Endodermal cell (in vitro differentiated cells): ENCODE results near the gene AARS2. TPM values are rescaled to one million over a fixed set of nuclear protein-coding genes. Genes with fewer than 3 reads are reported as not detected.

ENCODE experiments used
- DNase-seq: peaks from one replicate; pipeline ENCODE4 v3.0.0-alpha.2; 2017
- H3K27ac ChIP-seq: 2 replicates; pipeline ENCODE4 v1.5.1; 2013; ENCODE audit warnings: mild to moderate bottlenecking, low read depth, low read length, moderate library complexity
- H3K27me3 ChIP-seq: 2 replicates; pipeline ENCODE4 v1.6.1; 2013; ENCODE audit warnings: mild to moderate bottlenecking, low read length, moderate library complexity; ENCODE audit not compliant: insufficient read depth, control insufficient read depth, poor library complexity, severe bottlenecking
- H3K36me3 ChIP-seq: 2 replicates; pipeline ENCODE4 v1.7.0; 2013; ENCODE audit warnings: mild to moderate bottlenecking, low read length, moderate library complexity; ENCODE audit not compliant: control insufficient read depth, insufficient read depth
- H3K4me1 ChIP-seq: one replicate; pipeline ENCODE4 v1.7.0; 2013; ENCODE audit warnings: low read length; ENCODE audit not compliant: control insufficient read depth, insufficient read depth
- H3K4me3 ChIP-seq: 2 replicates; pipeline ENCODE4 v1.5.1; 2013; ENCODE audit warnings: mild to moderate bottlenecking, low read length, moderate library complexity
- H3K9ac ChIP-seq: 2 replicates; pipeline ENCODE4 v1.6.1; 2013; ENCODE audit warnings: mild to moderate bottlenecking, low read length, moderate library complexity; ENCODE audit not compliant: poor library complexity, severe bottlenecking; ENCODE audit errors: extremely low read depth
- H3K9me3 ChIP-seq: 2 replicates; pipeline ENCODE4 v1.6.1; 2013; ENCODE audit warnings: mild to moderate bottlenecking, low read length, moderate library complexity; ENCODE audit not compliant: control insufficient read depth
- H3K27ac Mint-ChIP-seq: 2 replicates; pipeline ENCODE4 v1.8.0; 2020; ENCODE audit warnings: mixed read lengths
- H3K27me3 Mint-ChIP-seq: 2 replicates; pipeline ENCODE4 v1.8.0; 2021; ENCODE audit warnings: mild to moderate bottlenecking, mixed read lengths; ENCODE audit not compliant: insufficient read depth
- H3K36me3 Mint-ChIP-seq: 2 replicates; pipeline ENCODE4 v1.8.0; 2020; ENCODE audit warnings: low read depth, mixed read lengths
- H3K4me1 Mint-ChIP-seq: 2 replicates; pipeline ENCODE4 v1.8.0; 2020; ENCODE audit warnings: mixed read lengths
- H3K4me3 Mint-ChIP-seq: 2 replicates; pipeline ENCODE4 v1.8.0; 2020; ENCODE audit warnings: mild to moderate bottlenecking, moderate library complexity, mixed read lengths
- H3K9me3 Mint-ChIP-seq: 2 replicates; pipeline ENCODE4 v1.8.0; 2020; ENCODE audit warnings: mild to moderate bottlenecking, mixed read lengths
- CTCF ChIP-seq: fragments of 200-600 bp; sonication (generic); conservative IDR thresholded peaks from 2 replicates; pipeline ENCODE4 v1.5.0; 2021; ENCODE audit warnings: antibody characterized with exemption, mild to moderate bottlenecking
- WGBS, 2 experiments: methylation state at CpG; one replicate each; pipeline versions ENCODE4 v1.1.5 to v1.1.7; 2013; ENCODE audit warnings: missing lambda C conversion rate in 2 of 2, mixed read lengths in 1 of 2; ENCODE audit not compliant: insufficient coverage in 1 of 2, insufficient read length in 1 of 2; 5-methylcytosine and 5-hydroxymethylcytosine counted together
- total RNA-seq, 2 donors: library from RNA; stranded (reverse); fragmentation: NEBNext Ultra II Directional in 1 of 2; extraction: Animal tissue kit (Norgen Biotek cat#: 25700) in 1 of 2; gene quantifications; 2 replicates in 1 of 2; 3 replicates in 1 of 2; pipeline ENCODE4 v1.2.1, GENCODE V29; 2021

Gene AARS2
- total RNA-seq, 2 donors from 2014 or later, result 22.9 to 24.7 TPM

- Mint-ChIP-seq H3K9me3 (no peaks in the 10 kb centered on the region), H3K27me3 (peaks cover 30% of the 10 kb centered on the region), H3K4me3 (no peak overlapping the region), H3K4me1 (peaks cover 5% of the 10 kb centered on the region), H3K36me3 (no peaks in the 10 kb centered on the region), H3K27ac (no peak overlapping the region)
- Histone ChIP-seq H3K4me3 (no peak overlapping the region), H3K36me3 (no peaks in the 10 kb centered on the region), H3K9me3 (no peaks in the 10 kb centered on the region), H3K4me1 (peaks cover 4% of the 10 kb centered on the region), H3K9ac (no peak overlapping the region), H3K27me3 (peaks cover 4% of the 10 kb centered on the region), H3K27ac (no peak overlapping the region)
- TF ChIP-seq CTCF, result no peak
- DNase-seq, result no peak
- 78 to 79% methylated on average over 4 to 7 of the region's 7 CpGs for WGBS, 2 experiments
These were observed 26.8 kb upstream of the AARS2 start for GRCh38 chr6:44339763-44340625.

- Histone ChIP-seq H3K27me3 (peaks cover 2% of the 10 kb centered on the region), H3K4me3 (no peak overlapping the region), H3K27ac (no peak overlapping the region), H3K9me3 (no peaks in the 10 kb centered on the region), H3K36me3 (no peaks in the 10 kb centered on the region), H3K9ac (no peak overlapping the region), H3K4me1 (peaks cover 4% of the 10 kb centered on the region)
- no peaks in the 10 kb centered on the region for H3K9me3 Mint-ChIP-seq
- H3K36me3 Mint-ChIP-seq, result no peaks in the 10 kb centered on the region
- H3K4me1 Mint-ChIP-seq, result peaks cover 5% of the 10 kb centered on the region
- no peak for DNase-seq
- TF ChIP-seq CTCF, result no peak
- no peak overlapping the region for H3K27ac Mint-ChIP-seq
- WGBS, 2 experiments, result 81 to 86% methylated on average over 4 to 5 of the region's 5 CpGs
- H3K27me3 Mint-ChIP-seq, result peaks cover 30% of the 10 kb centered on the region
- no peak overlapping the region for H3K4me3 Mint-ChIP-seq
These were observed 26.2 kb upstream of the AARS2 start for GRCh38 chr6:44339301-44339700.

- Mint-ChIP-seq H3K27ac (no peak overlapping the region), H3K36me3 (no peaks in the 10 kb centered on the region), H3K27me3 (peaks cover 23% of the 10 kb centered on the region), H3K4me1 (peaks cover 5% of the 10 kb centered on the region), H3K9me3 (no peaks in the 10 kb centered on the region), H3K4me3 (no peak overlapping the region)
- peaks cover 4% of the 10 kb centered on the region for H3K4me1 ChIP-seq
- H3K9ac ChIP-seq, result no peak overlapping the region
- no peaks in the 10 kb centered on the region for H3K9me3 ChIP-seq
- no peaks in the 10 kb centered on the region for H3K27me3 ChIP-seq
- 3 to 6% methylated on average over 11 of the region's 11 CpGs for WGBS, 2 experiments
- TF ChIP-seq CTCF, result peak; percentile 88
- no peaks in the 10 kb centered on the region for H3K36me3 ChIP-seq
- no peak overlapping the region for H3K4me3 ChIP-seq
- DNase-seq, result peak; percentile 92
- no peak overlapping the region for H3K27ac ChIP-seq
These were observed 25.3 kb upstream of the AARS2 start for GRCh38 chr6:44338228-44339122.
